ENCODE data around the gene TBC1D22A.

- TF ChIP-seq EZH2phosphoT487 (IDR thresholded peaks at IDR 0.05; ENCODE audit: borderline replicate concordance, low read length) (no peak), CTCF (conservative IDR thresholded peaks at IDR 0.05; ENCODE audit: low read depth, low read length) (no peak)
Observed at GRCh38 chr22:46732041-46732379, 30.4 kb upstream of the TBC1D22A start.

Data from PC-3 (cell line).